ENCODE measurements around the gene YJU2. TPM values are rescaled to one million over a fixed set of nuclear protein-coding genes. Genes with fewer than 3 reads are reported as not detected.

The YJU2 gene
- total and polyA plus RNA-seq, 2 of the 8 experiments (the other 6 are each of a cell fraction or from before 2014, with no cell fraction given) = 26.8 to 27.7 TPM

DNA sequence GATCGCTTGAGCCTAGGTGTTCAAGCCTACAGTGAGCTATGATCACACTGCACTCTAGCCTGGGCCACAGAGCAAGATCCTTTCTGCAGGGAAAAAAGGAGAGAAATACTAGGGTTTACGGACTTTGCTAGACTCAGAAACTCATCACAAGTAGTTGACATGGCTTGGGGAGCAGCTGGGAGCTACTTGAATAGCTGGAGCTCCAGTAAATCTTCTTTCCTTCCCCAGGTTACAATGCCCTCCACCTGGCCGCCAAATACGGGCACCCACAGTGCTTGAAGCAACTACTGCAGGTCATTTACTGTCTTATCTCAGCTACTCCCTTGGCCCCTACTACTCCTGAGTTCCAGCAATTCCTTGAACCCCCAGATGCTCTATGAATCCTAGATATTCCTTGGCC is 45.1 kb upstream of the YJU2 start (continued):
- no peak for TF ChIP-seq CHD1 (IDR thresholded peaks at IDR 0.05; ENCODE audit: low read depth, low read length)
- TF ChIP-seq SP1 (IDR thresholded peaks at IDR 0.05; ENCODE audit: low read depth, low read length) = no peak
- TF ChIP-seq SP2 (IDR thresholded peaks at IDR 0.05; ENCODE audit: low read length) = no peak
- TF ChIP-seq EP300 (IDR thresholded peaks at IDR 0.05; ENCODE audit: borderline replicate concordance in 1 of 2, low read depth in 2 of 2, low read length in 2 of 2) = no peak
- TF ChIP-seq CREB1 (IDR thresholded peaks at IDR 0.05) = no peak
